ENCODE measurements around the gene VPS37B.

DNA sequence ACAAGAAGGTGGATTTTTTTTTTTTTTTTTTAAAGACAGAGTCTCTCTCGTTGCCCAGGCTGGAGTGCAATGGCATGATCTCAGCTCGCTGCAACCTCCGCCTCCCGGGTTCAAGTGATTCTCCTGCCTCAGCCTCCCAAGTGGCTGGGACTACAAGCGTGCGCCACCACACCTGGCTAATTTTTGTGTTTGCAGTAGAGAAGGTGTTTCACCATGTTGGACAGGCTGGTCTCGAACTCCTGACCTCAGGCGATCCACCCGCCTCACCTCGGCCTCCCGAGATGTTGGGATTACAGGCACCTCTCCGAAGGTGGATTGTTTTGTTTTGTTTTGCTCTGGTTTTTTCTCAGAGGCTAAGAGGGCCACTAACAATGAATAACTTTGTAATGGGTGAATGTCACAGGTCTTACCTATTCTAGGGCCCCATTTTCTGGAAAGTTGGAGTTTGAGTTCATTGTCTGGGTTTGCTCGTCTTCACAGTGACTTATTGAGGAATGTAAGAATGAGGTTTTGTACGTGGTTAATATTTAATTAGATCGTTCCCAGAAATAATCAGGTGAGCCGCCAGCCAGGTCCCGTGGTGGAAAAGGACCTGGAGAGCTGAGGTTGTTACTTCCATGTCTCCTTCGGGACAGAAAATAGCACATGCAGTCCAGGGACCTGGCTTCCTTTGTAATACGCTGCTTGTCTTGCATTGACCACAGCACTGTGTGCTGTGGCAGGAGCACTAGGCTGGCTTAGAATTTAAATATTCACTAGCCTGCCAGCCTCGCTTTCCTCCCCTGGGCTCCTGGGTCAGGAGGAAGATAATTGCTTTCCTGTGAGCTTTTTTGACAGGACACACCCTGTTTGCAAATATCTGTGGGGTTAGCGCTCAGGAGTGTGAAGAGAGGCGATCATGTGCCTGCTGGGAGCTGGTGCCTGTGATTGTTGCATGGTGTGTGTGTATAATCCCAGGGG, 58.3 kb downstream of the VPS37B start:
- TF ChIP-seq RNF2 (IDR thresholded peaks at IDR 0.05; ENCODE audit: borderline replicate concordance, low read depth, low read length, missing control alignments, poor library complexity, severe bottlenecking) (no peak), SP1 (IDR thresholded peaks at IDR 0.05; ENCODE audit: low read depth, low read length) (no peak), EGR1 (IDR thresholded peaks at IDR 0.05; ENCODE audit: borderline replicate concordance, low read depth, low read length) (no peak), JUND (IDR thresholded peaks at IDR 0.05; ENCODE audit: low read length) (no peak), CHD1 (IDR thresholded peaks at IDR 0.05; ENCODE audit: low read depth, low read length) (no peak)
- TF ChIP-seq, protein P1, sequence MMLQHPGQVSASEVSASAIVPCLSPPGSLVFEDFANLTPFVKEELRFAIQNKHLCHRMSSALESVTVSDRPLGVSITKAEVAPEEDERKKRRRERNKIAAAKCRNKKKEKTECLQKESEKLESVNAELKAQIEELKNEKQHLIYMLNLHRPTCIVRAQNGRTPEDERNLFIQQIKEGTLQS (IDR thresholded peaks at IDR 0.05; ENCODE audit: insufficient read depth, low read depth, low read length), result no peak
- TF ChIP-seq, protein P2, sequence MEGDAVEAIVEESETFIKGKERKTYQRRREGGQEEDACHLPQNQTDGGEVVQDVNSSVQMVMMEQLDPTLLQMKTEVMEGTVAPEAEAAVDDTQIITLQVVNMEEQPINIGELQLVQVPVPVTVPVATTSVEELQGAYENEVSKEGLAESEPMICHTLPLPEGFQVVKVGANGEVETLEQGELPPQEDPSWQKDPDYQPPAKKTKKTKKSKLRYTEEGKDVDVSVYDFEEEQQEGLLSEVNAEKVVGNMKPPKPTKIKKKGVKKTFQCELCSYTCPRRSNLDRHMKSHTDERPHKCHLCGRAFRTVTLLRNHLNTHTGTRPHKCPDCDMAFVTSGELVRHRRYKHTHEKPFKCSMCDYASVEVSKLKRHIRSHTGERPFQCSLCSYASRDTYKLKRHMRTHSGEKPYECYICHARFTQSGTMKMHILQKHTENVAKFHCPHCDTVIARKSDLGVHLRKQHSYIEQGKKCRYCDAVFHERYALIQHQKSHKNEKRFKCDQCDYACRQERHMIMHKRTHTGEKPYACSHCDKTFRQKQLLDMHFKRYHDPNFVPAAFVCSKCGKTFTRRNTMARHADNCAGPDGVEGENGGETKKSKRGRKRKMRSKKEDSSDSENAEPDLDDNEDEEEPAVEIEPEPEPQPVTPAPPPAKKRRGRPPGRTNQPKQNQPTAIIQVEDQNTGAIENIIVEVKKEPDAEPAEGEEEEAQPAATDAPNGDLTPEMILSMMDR (IDR thresholded peaks at IDR 0.05; ENCODE audit: control extremely low read depth in 1 of 3, insufficient read depth in 1 of 3, low read depth in 1 of 3, low read length in 3 of 3), result no peak

All from H1 (cell line).